ENCODE results near the gene TMED10.

- TF ChIP-seq REST (IDR thresholded peaks at IDR 0.05; ENCODE audit: insufficient read depth in 1 of 2, low read depth in 2 of 2, low read length in 2 of 2), result no peak
- TF ChIP-seq POLR2AphosphoS5 (IDR thresholded peaks at IDR 0.05; ENCODE audit: low read depth, low read length), result no peak
- TF ChIP-seq SIN3A (IDR thresholded peaks at IDR 0.05; ENCODE audit: borderline replicate concordance, insufficient read depth, low read length), result no peak
Measured at GRCh38 chr14:75126121-75126544, 50.3 kb downstream of the TMED10 start.
